SU-DHL-6 (cell line): ENCODE data around the gene FAM43A.

ENCODE experiments used
- H2AFZ ChIP-seq: fragments of 200-600 bp; sonication (generic); 2 replicates; pipeline ENCODE4 v1.6.1; 2014; ENCODE audit warnings: low read depth, mild to moderate bottlenecking, moderate library complexity, mixed read lengths, antibody characterized with exemption, low read length; ENCODE audit not compliant: severe bottlenecking
- H3F3A ChIP-seq: fragments of 200-600 bp; shearing (Covaris generic); 2 replicates; pipeline ENCODE4 v1.6.0; 2016; ENCODE audit warnings: antibody characterized with exemption, mild to moderate bottlenecking; ENCODE audit not compliant: insufficient read depth
- H3K27ac ChIP-seq: fragments of 200-600 bp; sonication (generic); 2 replicates; pipeline ENCODE4 v1.5.1; 2016; ENCODE audit warnings: low read depth, mild to moderate bottlenecking, low read length, moderate library complexity, mixed read lengths
- H3K27me3 ChIP-seq: fragments of 200-600 bp; sonication (generic), shearing (Covaris generic); 2 replicates; pipeline ENCODE4 v1.6.0; 2014; ENCODE audit warnings: mild to moderate bottlenecking, low read length
- H3K36me3 ChIP-seq: fragments of 200-600 bp; sonication (generic); 2 replicates; pipeline ENCODE4 v1.6.1; 2014; ENCODE audit warnings: mild to moderate bottlenecking, low read length, mixed read lengths
- H3K4me2 ChIP-seq: fragments of 300-600, 200-600 bp; shearing (Covaris generic), sonication (generic); 2 replicates; pipeline ENCODE4 v1.6.0; 2014; ENCODE audit warnings: low read length, low read depth, mild to moderate bottlenecking; ENCODE audit not compliant: poor library complexity, severe bottlenecking
- H3K4me3 ChIP-seq: fragments of 200-600 bp; sonication (generic); 2 replicates; pipeline ENCODE4 v1.5.1; 2014; ENCODE audit warnings: antibody characterized with exemption, low read length, mild to moderate bottlenecking, mixed read lengths; ENCODE audit not compliant: insufficient read depth, poor library complexity, severe bottlenecking
- H3K79me2 ChIP-seq: fragments of 200-600 bp; sonication (generic); 2 replicates; pipeline ENCODE4 v1.6.1; 2014; ENCODE audit warnings: mild to moderate bottlenecking, low read length, moderate library complexity; ENCODE audit not compliant: insufficient read depth
- H3K9ac ChIP-seq: fragments of 200-600 bp; sonication (generic); 2 replicates; pipeline ENCODE4 v1.7.0; 2014; ENCODE audit warnings: mild to moderate bottlenecking, low read length
- H3K9me2 ChIP-seq: fragments of 200-600 bp; sonication (generic); replicated peaks from 2 replicates; pipeline ENCODE4 v1.6.1; 2014; ENCODE audit warnings: low read length; ENCODE audit not compliant: insufficient read depth
- H3K9me3 ChIP-seq: fragments of 200-600 bp; sonication (generic); 2 replicates; pipeline ENCODE4 v1.6.1; 2014; ENCODE audit warnings: low read length, mixed read lengths; ENCODE audit not compliant: insufficient read depth
- H4K20me1 ChIP-seq: fragments of 200-600 bp; sonication (generic); 2 replicates; pipeline ENCODE4 v1.6.1; 2014; ENCODE audit warnings: low read depth, mild to moderate bottlenecking, antibody characterized with exemption, low read length, moderate library complexity, mixed read lengths
- CTCF ChIP-seq: fragments of 200-600 bp; sonication (generic); IDR thresholded peaks from one replicate; pipeline ENCODE4 v1.5.1; 2017; ENCODE audit warnings: antibody characterized with exemption, mild to moderate bottlenecking, low read length, moderate library complexity; ENCODE audit not compliant: insufficient read depth, poor library complexity, severe bottlenecking
- EZH2phosphoT487 ChIP-seq: fragments of 200-600 bp; sonication (generic), shearing (Covaris generic); conservative IDR thresholded peaks from 2 replicates; pipeline ENCODE4 v1.6.1; 2018; ENCODE audit warnings: mild to moderate bottlenecking, antibody characterized with exemption, low read length, moderate library complexity, mixed read lengths

The FAM43A gene

GRCh38 chr3:194685718-194686413 lies at the start of gene FAM43A:
TSS of gene FAM43A (plus strand) at chr3:194685883. CDS start at chr3:194686827, 944 bp downstream.
- no peaks in the 10 kb centered on the region for H3K9me2 ChIP-seq
- TF ChIP-seq CTCF (no peak), EZH2phosphoT487 (0 out of 2 replicates have a peak, but pooled peaks have one; percentile 30)
- no peaks in the 10 kb centered on the region for H4K20me1 ChIP-seq
- no peaks in the 10 kb centered on the region for H3K9me3 ChIP-seq
- H2AFZ ChIP-seq, result peak within 1 kb of the TSS; percentile 78
- H3K9ac ChIP-seq, result peak within 1 kb of the TSS; percentile 53
- H3K36me3 ChIP-seq, result no peaks in the 10 kb centered on the region
- H3F3A ChIP-seq, result peaks cover 13% of the 10 kb centered on the region; the same call in 1 of the 2 replicates
- no peaks in the 10 kb centered on the region for H3K27me3 ChIP-seq
- no peak within 1 kb of the TSS for H3K27ac ChIP-seq
- peak within 1 kb of the TSS; percentile 74 for H3K4me2 ChIP-seq
- H3K4me3 ChIP-seq, result peak within 1 kb of the TSS; percentile 60
- no peaks in the 10 kb centered on the region for H3K79me2 ChIP-seq

DNA sequence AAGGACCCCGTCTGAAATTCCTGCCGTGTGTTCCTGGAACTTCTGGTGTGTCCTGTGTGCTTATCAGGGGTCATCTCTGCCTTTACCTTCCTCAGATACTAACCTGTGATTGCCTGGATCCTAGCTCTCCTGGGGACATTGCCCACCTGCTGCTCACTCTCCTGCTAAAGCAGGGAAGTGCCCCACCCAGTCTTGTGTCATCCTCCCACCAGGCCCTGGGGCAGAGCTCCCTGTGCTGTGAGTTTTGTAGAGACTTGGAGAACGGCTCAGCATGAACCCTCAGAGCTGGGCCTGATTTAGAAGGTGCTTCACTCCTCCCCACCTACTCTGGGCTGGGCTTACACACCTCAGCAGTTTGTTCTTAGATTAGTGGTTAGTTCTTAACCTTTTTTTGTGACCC lies 48.6 kb upstream of the FAM43A start:
- Histone ChIP-seq H2AFZ (no peak overlapping the region), H3K9me2 (no peaks in the 10 kb centered on the region), H3K4me3 (no peak overlapping the region), H4K20me1 (no peaks in the 10 kb centered on the region), H3F3A (0 out of 2 replicates have a peak, but pooled peaks cover 4% of the 10 kb centered on the region), H3K9ac (no peak overlapping the region), H3K79me2 (peaks cover 9% of the 10 kb centered on the region; the same call in 1 of the 2 replicates), H3K9me3 (no peaks in the 10 kb centered on the region), H3K27me3 (no peaks in the 10 kb centered on the region), H3K4me2 (no peak overlapping the region), H3K27ac (no peak overlapping the region), H3K36me3 (no peaks in the 10 kb centered on the region; the same call in 1 of the 2 replicates)
- no peak for TF ChIP-seq EZH2phosphoT487

- Histone ChIP-seq H3K9ac (no peak overlapping the region), H4K20me1 (no peaks in the 10 kb centered on the region), H3F3A (0 out of 2 replicates have a peak, but pooled peaks cover 4% of the 10 kb centered on the region), H3K9me2 (no peaks in the 10 kb centered on the region), H2AFZ (no peak overlapping the region), H3K79me2 (peaks cover 2% of the 10 kb centered on the region; the same call in 1 of the 2 replicates), H3K4me3 (no peak overlapping the region), H3K27ac (no peak overlapping the region), H3K36me3 (peaks cover 3% of the 10 kb centered on the region; the same call in 1 of the 2 replicates), H3K4me2 (no peak overlapping the region), H3K9me3 (no peaks in the 10 kb centered on the region), H3K27me3 (no peaks in the 10 kb centered on the region)
- TF ChIP-seq CTCF (no peak), EZH2phosphoT487 (no peak)
These were observed 47.9 kb upstream of the FAM43A start for GRCh38 chr3:194637541-194638400.
